ENCODE measurements around the gene RPL7L1. TPM values are rescaled to one million over a fixed set of nuclear protein-coding genes. Genes with fewer than 3 reads are reported as not detected.
"Not testable (repeated sequence)": the region's sequence is repeated elsewhere in the genome, so short reads cannot be mapped to it uniquely, and the experiment has no call there.

RPL7L1 gene
- polyA plus RNA-seq, 1 experiment = 30.2 TPM

GRCh38 chr6:42885702-42886101 lies 6.3 kb downstream of the RPL7L1 start:
- TF ChIP-seq CTCF (IDR thresholded peaks at IDR 0.05; ENCODE audit: insufficient read depth, low read depth, low read length) = no peak
- no peaks in the 10 kb centered on the region for H3K27me3 ChIP-seq (ENCODE audit: control insufficient read depth, insufficient read depth, low read length)
- ChIA-PET POLR2A (no interaction called here), CTCF (interaction anchor here (0.6 to 1.4 kb wide), 4 partner anchors 14 to 224 kb away, joined by 3 to 4 read pairs (median 4); no protein-coding TSS in a partner anchor)
- DNase-seq (ENCODE audit: low read depth) = no peak
- H3K4me3 ChIP-seq (ENCODE audit: low read depth, low read length) = no peak overlapping the region
- H3K36me3 ChIP-seq (ENCODE audit: control insufficient read depth, insufficient read depth, low read length) = peaks cover 15% of the 10 kb centered on the region

- DNase-seq (ENCODE audit: low read depth); H3K4me3 ChIP-seq (ENCODE audit: low read depth, low read length); CTCF ChIA-PET; H3K27me3 ChIP-seq (ENCODE audit: control insufficient read depth, insufficient read depth, low read length): not testable (repeated sequence)
- POLR2A ChIA-PET = interaction anchor here (0.6 kb wide), 1 partner anchor 80 kb away, joined by 3 read pairs; no protein-coding TSS in a partner anchor
- H3K36me3 ChIP-seq (ENCODE audit: control insufficient read depth, insufficient read depth, low read length) = peaks cover 15% of the 10 kb centered on the region
These were observed 8.8 kb downstream of the RPL7L1 start for GRCh38 chr6:42888201-42888600.

- Histone ChIP-seq H3K36me3 (ENCODE audit: control insufficient read depth, insufficient read depth, low read length) (peaks cover 5% of the 10 kb centered on the region; the same call in 1 of the 2 replicates), H3K27me3 (ENCODE audit: control insufficient read depth, insufficient read depth, low read length) (no peaks in the 10 kb centered on the region), H3K4me3 (ENCODE audit: low read depth, low read length) (peak overlapping the region; percentile 65)
- TF ChIP-seq CTCF (IDR thresholded peaks at IDR 0.05; ENCODE audit: insufficient read depth, low read depth, low read length) = no peak
- DNase-seq (ENCODE audit: low read depth) = no peak
- ChIA-PET CTCF (interaction anchor here (0.6 to 1.8 kb wide), 6 partner anchors 9 to 445 kb away, joined by 3 to 5 read pairs (median 4); no protein-coding TSS in a partner anchor), POLR2A (no interaction called here)
These were observed 10.4 kb downstream of the RPL7L1 start for GRCh38 chr6:42889815-42890214.

- CTCF ChIA-PET = interaction anchor here (0.7 to 2.3 kb wide), 7 partner anchors 9 to 238 kb away, joined by 3 to 6 read pairs (median 4); no protein-coding TSS in a partner anchor
- no peaks in the 10 kb centered on the region for H3K27me3 ChIP-seq (ENCODE audit: control insufficient read depth, insufficient read depth, low read length)
- peak overlapping the region; percentile 65 for H3K4me3 ChIP-seq (ENCODE audit: low read depth, low read length)
- POLR2A ChIA-PET = no interaction called here
- TF ChIP-seq CTCF (IDR thresholded peaks at IDR 0.05; ENCODE audit: insufficient read depth, low read depth, low read length) = no peak
- H3K36me3 ChIP-seq (ENCODE audit: control insufficient read depth, insufficient read depth, low read length) = peaks cover 3% of the 10 kb centered on the region; the same call in 1 of the 2 replicates
- peak; percentile 81 for DNase-seq (ENCODE audit: low read depth)
These were observed 11.1 kb downstream of the RPL7L1 start for GRCh38 chr6:42890311-42891198.

- peak overlapping the region; percentile 65 for H3K4me3 ChIP-seq (ENCODE audit: low read depth, low read length)
- no peaks in the 10 kb centered on the region for H3K36me3 ChIP-seq (ENCODE audit: control insufficient read depth, insufficient read depth, low read length)
- CTCF ChIA-PET = interaction anchor here (1.5 to 2.3 kb wide), 3 partner anchors 10 to 238 kb away, joined by 4 to 6 read pairs (median 5); no protein-coding TSS in a partner anchor
- H3K27me3 ChIP-seq (ENCODE audit: control insufficient read depth, insufficient read depth, low read length) = no peaks in the 10 kb centered on the region
- DNase-seq (ENCODE audit: low read depth) = no peak
- no peak for TF ChIP-seq CTCF (IDR thresholded peaks at IDR 0.05; ENCODE audit: insufficient read depth, low read depth, low read length)
- POLR2A ChIA-PET = no interaction called here
These were observed 11.8 kb downstream of the RPL7L1 start for GRCh38 chr6:42891199-42891722.

- CTCF ChIA-PET = interaction anchor here (0.7 kb wide), 1 partner anchor 249 kb away, joined by 3 read pairs; no protein-coding TSS in a partner anchor
- POLR2A ChIA-PET = not testable (repeated sequence)
These were observed 14.8 kb downstream of the RPL7L1 start for GRCh38 chr6:42894041-42894828.

More at GRCh38 chr6:42894041-42894828, 14.8 kb downstream of the RPL7L1 start:
- DNase-seq (ENCODE audit: low read depth); H3K36me3 ChIP-seq (ENCODE audit: control insufficient read depth, insufficient read depth, low read length); H3K4me3 ChIP-seq (ENCODE audit: low read depth, low read length); H3K27me3 ChIP-seq (ENCODE audit: control insufficient read depth, insufficient read depth, low read length): not testable (repeated sequence)

Measured in BJ (cell line).